A673 (cell line): Measurements from ENCODE around the gene IL36B. TPM values are rescaled to one million over a fixed set of nuclear protein-coding genes. Genes with fewer than 3 reads are reported as not detected.

Experiments used
- BruUV-seq: library from RNA; stranded (reverse); fragments of 400-500 nt; replicated peaks from 2 replicates; lab custom pipeline; 2021; lab: Mats Ljungman, UMichigan
- CTCF ChIA-PET: fragments of 300-600 bp; sonication (Branson Sonifier 250); formaldehyde crosslinking; loops from one replicate; lab custom pipeline; 2022; ENCODE audit warnings: antibody characterized with exemption; lab: Charles Lee
- POLR2A ChIA-PET: fragments of 300-600 bp; sonication (Branson Sonifier 250); formaldehyde crosslinking; loops from one replicate; lab custom pipeline; 2022; ENCODE audit warnings: antibody characterized with exemption; ENCODE audit not compliant: low non-redundant PET; lab: Charles Lee
- DNase-seq: peaks from one replicate; pipeline ENCODE4 v3.0.0-alpha.2; 2015; ENCODE audit warnings: low spot score
- H3K27ac ChIP-seq: fragments of 200-600 bp; sonication (generic); 2 replicates; pipeline ENCODE4 v1.5.1; 2016; ENCODE audit warnings: mixed run types, low read depth, mild to moderate bottlenecking, mixed read lengths, antibody characterized with exemption, low read length; ENCODE audit not compliant: poor library complexity, severe bottlenecking
- H3K27me3 ChIP-seq: fragments of 200-600 bp; sonication (generic); replicated peaks from 2 replicates; pipeline ENCODE4 v1.6.1; 2017; ENCODE audit warnings: mixed run types, low read depth, mild to moderate bottlenecking, mixed read lengths, antibody characterized with exemption, low read length; ENCODE audit not compliant: insufficient read depth, poor library complexity
- H3K36me3 ChIP-seq: fragments of 200-600 bp; sonication (generic); 2 replicates; pipeline ENCODE4 v1.6.1; 2016; ENCODE audit warnings: mixed run types, mild to moderate bottlenecking, mixed read lengths, antibody characterized with exemption, low read length; ENCODE audit not compliant: insufficient read depth, poor library complexity, severe bottlenecking
- H3K4me1 ChIP-seq: fragments of 200-600 bp; sonication (generic); 2 replicates; pipeline ENCODE4 v1.6.1; 2017; ENCODE audit warnings: mixed run types, mild to moderate bottlenecking, mixed read lengths, antibody characterized with exemption, low read length; ENCODE audit not compliant: insufficient read depth, poor library complexity, severe bottlenecking
- H3K4me3 ChIP-seq: fragments of 200-600 bp; sonication (generic); 2 replicates; pipeline ENCODE4 v1.5.1; 2016; ENCODE audit warnings: low read depth, mixed run types, mild to moderate bottlenecking, mixed read lengths, low read length; ENCODE audit not compliant: poor library complexity, severe bottlenecking
- H3K9me3 ChIP-seq: fragments of 200-600 bp; sonication (generic); 2 replicates; pipeline ENCODE4 v1.6.1; 2016; ENCODE audit warnings: mixed run types, low read depth, mild to moderate bottlenecking, mixed read lengths, antibody characterized with exemption, low read length; ENCODE audit not compliant: poor library complexity, severe bottlenecking
- CTCF ChIP-seq: fragments of 300-800, 200-600 bp; sonication (generic); conservative IDR thresholded peaks from 2 replicates; pipeline ENCODE4 v1.5.1; 2017; ENCODE audit warnings: low read depth, mild to moderate bottlenecking, antibody characterized with exemption, low read length, moderate library complexity, mixed read lengths
- EZH2 ChIP-seq: fragments of 200-600 bp; sonication (generic); IDR thresholded peaks from 2 replicates; pipeline ENCODE4 v1.6.1; 2017; ENCODE audit warnings: borderline replicate concordance, low read depth, mild to moderate bottlenecking, mixed read lengths, antibody characterized with exemption, low read length; ENCODE audit not compliant: poor library complexity, severe bottlenecking
- intact Hi-C: fragments of 100-400 bp; cut with micrococcal nuclease; formaldehyde crosslinking; loops from one replicate; pipeline ENCODE4 v1.10.0; 2022; ENCODE audit not compliant: unreplicated experiment
- total RNA-seq: library from RNA; stranded (reverse); gene quantifications from 2 replicates; pipeline ENCODE4 v1.2.3, GENCODE V29; 2021

IL36B gene
- total RNA-seq, 1 experiment from 2014 or later: not detected

GRCh38 chr2:113060396-113060795 lies 7.7 kb upstream of the IL36B start:
- CTCF ChIA-PET: no interaction called here

GRCh38 chr2:113058998-113059960 lies 6.6 kb upstream of the IL36B start, which contains the start of gene IL36RN:
Gene IL36RN (plus strand): TSS chr2:113059198. CDS start chr2:113059439, 241 bp downstream.
- BruUV-seq: no TSS peak
- CTCF ChIA-PET: no interaction called here

More at GRCh38 chr2:113060396-113060795, 7.7 kb upstream of the IL36B start:
- DNase-seq: no peak
- Histone ChIP-seq H3K36me3 (no peaks in the 10 kb centered on the region), H3K4me3 (no peak overlapping the region), H3K4me1 (no peaks in the 10 kb centered on the region), H3K27ac (no peak overlapping the region), H3K27me3 (peaks cover 6% of the 10 kb centered on the region), H3K9me3 (no peaks in the 10 kb centered on the region)
- POLR2A ChIA-PET: no interaction called here
- TF ChIP-seq EZH2: no peak
- TF ChIP-seq CTCF: no peak
- intact Hi-C loops: no loop called here
- BruUV-seq: no TSS peak

More at GRCh38 chr2:113058998-113059960, 6.6 kb upstream of the IL36B start, which contains the start of gene IL36RN:
- Histone ChIP-seq H3K4me1 (no peaks in the 10 kb centered on the region), H3K27me3 (peaks cover 6% of the 10 kb centered on the region), H3K27ac (no peak within 1 kb of the TSS), H3K4me3 (no peak within 1 kb of the TSS), H3K9me3 (no peaks in the 10 kb centered on the region), H3K36me3 (no peaks in the 10 kb centered on the region)
- TF ChIP-seq CTCF (no peak), EZH2 (no peak)
- no peak for DNase-seq
- intact Hi-C loops: no loop called here
- POLR2A ChIA-PET: no interaction called here
